OCI-LY1 (cell line): ENCODE measurements around the gene TLE3.

ENCODE experiments used
- H2AFZ ChIP-seq: fragments of 200-600 bp; sonication (generic), shearing (Covaris generic); 2 replicates; pipeline ENCODE4 v1.6.0; 2014; ENCODE audit warnings: antibody characterized with exemption, mild to moderate bottlenecking, low read length
- H3F3A ChIP-seq: fragments of 200-600 bp; sonication (generic), shearing (Covaris generic); 2 replicates; pipeline ENCODE4 v1.6.0; 2014; ENCODE audit warnings: mild to moderate bottlenecking, antibody characterized with exemption, low read length, moderate library complexity; ENCODE audit not compliant: insufficient read depth
- H3K27ac ChIP-seq: fragments of 200-600 bp; sonication (generic); 2 replicates; pipeline ENCODE4 v1.5.1; 2014; ENCODE audit warnings: low read length, mixed run types, mild to moderate bottlenecking, low read depth; ENCODE audit not compliant: poor library complexity, severe bottlenecking
- H3K27me3 ChIP-seq: fragments of 200-600 bp; sonication (generic); 2 replicates; pipeline ENCODE4 v1.6.0; 2014; ENCODE audit warnings: antibody characterized with exemption, mild to moderate bottlenecking, low read length, moderate library complexity; ENCODE audit not compliant: insufficient read depth
- H3K36me3 ChIP-seq: fragments of 200-600 bp; sonication (generic); 2 replicates; pipeline ENCODE4 v1.6.1; 2014; ENCODE audit warnings: mild to moderate bottlenecking, antibody characterized with exemption, low read length, moderate library complexity, mixed read lengths; ENCODE audit not compliant: insufficient read depth
- H3K4me1 ChIP-seq: fragments of 200-600 bp; sonication (generic); 2 replicates; pipeline ENCODE4 v1.5.1; 2014; ENCODE audit warnings: mild to moderate bottlenecking, low read length, moderate library complexity; ENCODE audit not compliant: insufficient read depth, severe bottlenecking
- H3K4me2 ChIP-seq: fragments of 200-600 bp; sonication (generic), shearing (Covaris generic); 2 replicates; pipeline ENCODE4 v1.6.1; 2014; ENCODE audit warnings: low read length
- H3K4me3 ChIP-seq: fragments of 200-600 bp; sonication (generic); 2 replicates; pipeline ENCODE4 v1.5.1; 2014; ENCODE audit warnings: low read length, low read depth, mild to moderate bottlenecking, mixed read lengths; ENCODE audit not compliant: poor library complexity, severe bottlenecking
- H3K79me2 ChIP-seq: fragments of 200-600 bp; shearing (Covaris generic); 2 replicates; pipeline ENCODE4 v1.6.1; 2016; ENCODE audit warnings: mixed run types, low read length, mixed read lengths; ENCODE audit not compliant: insufficient read depth
- H3K9ac ChIP-seq: fragments of 200-600 bp; sonication (generic), shearing (Covaris generic); 2 replicates; pipeline ENCODE4 v1.6.1; 2014; ENCODE audit warnings: mild to moderate bottlenecking, low read length, mixed read lengths
- H3K9me2 ChIP-seq: fragments of 200-600 bp; sonication (generic), shearing (Covaris generic); 2 replicates; pipeline ENCODE4 v1.6.1; 2014; ENCODE audit warnings: low read depth, mild to moderate bottlenecking, low read length, mixed read lengths
- H3K9me3 ChIP-seq: fragments of 200-600 bp; shearing (Covaris generic); 2 replicates; pipeline ENCODE4 v1.6.1; 2014; ENCODE audit warnings: low read length, mixed read lengths
- H4K20me1 ChIP-seq: fragments of 200-600 bp; sonication (generic), shearing (Covaris generic); 2 replicates; pipeline ENCODE4 v1.6.0; 2016; ENCODE audit warnings: mild to moderate bottlenecking, low read length; ENCODE audit not compliant: insufficient read depth
- EZH2 ChIP-seq: fragments of 200-600 bp; sonication (generic), shearing (Covaris generic); IDR thresholded peaks from 2 replicates; pipeline ENCODE4 v1.8.0; 2017; ENCODE audit warnings: borderline replicate concordance, mixed run types, mild to moderate bottlenecking, antibody characterized with exemption, low read length, moderate library complexity, mixed read lengths
- TF ChIP-seq, protein P1 (sequence below): fragments of 200-600 bp; sonication (generic), shearing (Covaris generic); IDR thresholded peaks from 2 replicates; pipeline ENCODE4 v1.5.1; 2017; ENCODE audit warnings: mild to moderate bottlenecking, antibody characterized with exemption, low read length, moderate library complexity, mixed read lengths

TLE3 gene

DNA sequence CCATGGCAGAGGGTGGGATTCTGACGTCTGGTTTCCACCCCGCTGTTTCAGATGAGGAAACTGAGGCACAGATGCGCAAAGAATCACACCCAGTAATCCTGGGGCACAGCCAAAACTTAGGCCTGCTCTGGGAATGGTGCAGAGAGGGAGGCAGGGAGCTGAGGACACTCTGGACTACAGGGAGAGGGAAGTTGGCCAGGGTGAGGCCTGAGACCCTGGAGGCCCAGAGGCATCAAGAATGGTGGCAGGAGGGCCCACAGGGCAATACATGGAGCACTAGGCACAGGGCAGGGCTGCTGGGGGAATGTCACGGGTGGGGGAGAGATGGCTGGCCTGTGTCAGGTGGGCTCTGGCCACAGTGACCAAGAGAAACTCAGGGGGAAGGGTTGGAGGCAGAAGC, 63.6 kb downstream of the TLE3 start:
- H3K9me2 ChIP-seq: no peaks in the 10 kb centered on the region
- TF ChIP-seq, protein P1, sequence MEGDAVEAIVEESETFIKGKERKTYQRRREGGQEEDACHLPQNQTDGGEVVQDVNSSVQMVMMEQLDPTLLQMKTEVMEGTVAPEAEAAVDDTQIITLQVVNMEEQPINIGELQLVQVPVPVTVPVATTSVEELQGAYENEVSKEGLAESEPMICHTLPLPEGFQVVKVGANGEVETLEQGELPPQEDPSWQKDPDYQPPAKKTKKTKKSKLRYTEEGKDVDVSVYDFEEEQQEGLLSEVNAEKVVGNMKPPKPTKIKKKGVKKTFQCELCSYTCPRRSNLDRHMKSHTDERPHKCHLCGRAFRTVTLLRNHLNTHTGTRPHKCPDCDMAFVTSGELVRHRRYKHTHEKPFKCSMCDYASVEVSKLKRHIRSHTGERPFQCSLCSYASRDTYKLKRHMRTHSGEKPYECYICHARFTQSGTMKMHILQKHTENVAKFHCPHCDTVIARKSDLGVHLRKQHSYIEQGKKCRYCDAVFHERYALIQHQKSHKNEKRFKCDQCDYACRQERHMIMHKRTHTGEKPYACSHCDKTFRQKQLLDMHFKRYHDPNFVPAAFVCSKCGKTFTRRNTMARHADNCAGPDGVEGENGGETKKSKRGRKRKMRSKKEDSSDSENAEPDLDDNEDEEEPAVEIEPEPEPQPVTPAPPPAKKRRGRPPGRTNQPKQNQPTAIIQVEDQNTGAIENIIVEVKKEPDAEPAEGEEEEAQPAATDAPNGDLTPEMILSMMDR: no peak
- no peak for TF ChIP-seq EZH2
- no peaks in the 10 kb centered on the region for H3K9me3 ChIP-seq
- no peaks in the 10 kb centered on the region for H3K36me3 ChIP-seq
- H3K4me1 ChIP-seq: peaks cover 33% of the 10 kb centered on the region
- no peak overlapping the region for H3K4me3 ChIP-seq
- no peak overlapping the region for H2AFZ ChIP-seq
- no peaks in the 10 kb centered on the region for H3K79me2 ChIP-seq
- H3K4me2 ChIP-seq: no peak overlapping the region
- H4K20me1 ChIP-seq: no peaks in the 10 kb centered on the region
- H3K9ac ChIP-seq: no peak overlapping the region
- H3K27me3 ChIP-seq: 0 out of 2 replicates have a peak, but pooled peaks cover 6% of the 10 kb centered on the region
- H3K27ac ChIP-seq: no peak overlapping the region
- no peaks in the 10 kb centered on the region for H3F3A ChIP-seq

GRCh38 chr15:70033529-70034140, 64.1 kb downstream of the TLE3 start:
- no peaks in the 10 kb centered on the region for H3K36me3 ChIP-seq

DNA sequence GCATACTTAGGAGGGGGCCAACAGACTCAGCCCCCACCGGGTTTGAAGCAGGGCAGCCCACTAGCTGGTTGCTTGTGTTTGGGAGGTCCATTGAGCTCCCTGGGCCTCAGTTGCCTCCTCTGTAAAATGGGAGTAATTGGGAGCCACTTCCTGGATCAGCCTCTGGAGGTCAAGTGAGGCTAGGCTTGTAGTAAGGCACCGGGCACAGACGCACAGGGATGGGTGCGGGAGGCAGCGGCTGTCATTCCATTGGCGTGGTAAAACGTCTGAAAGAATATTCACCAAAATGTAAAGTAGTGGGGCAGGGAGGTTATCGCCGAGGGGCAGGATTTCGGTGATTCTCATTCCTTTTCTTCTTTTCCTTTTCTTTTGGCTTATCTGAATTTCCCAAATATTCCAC, 64.6 kb downstream of the TLE3 start:
- Histone ChIP-seq H3K9me2 (no peaks in the 10 kb centered on the region), H3K4me2 (no peak overlapping the region), H4K20me1 (no peaks in the 10 kb centered on the region), H3K4me3 (no peak overlapping the region), H3K27ac (no peak overlapping the region), H3K9ac (no peak overlapping the region), H3K9me3 (no peaks in the 10 kb centered on the region), H2AFZ (no peak overlapping the region), H3F3A (no peaks in the 10 kb centered on the region), H3K36me3 (no peaks in the 10 kb centered on the region), H3K27me3 (0 out of 2 replicates have a peak, but pooled peaks cover 6% of the 10 kb centered on the region), H3K4me1 (peaks cover 33% of the 10 kb centered on the region), H3K79me2 (no peaks in the 10 kb centered on the region)
- TF ChIP-seq, protein P1: no peak
- no peak for TF ChIP-seq EZH2

More at GRCh38 chr15:70033529-70034140, 64.1 kb downstream of the TLE3 start:
- peaks cover 33% of the 10 kb centered on the region for H3K4me1 ChIP-seq
- 0 out of 2 replicates have a peak, but pooled peaks cover 6% of the 10 kb centered on the region for H3K27me3 ChIP-seq
- no peak overlapping the region for H2AFZ ChIP-seq
- no peaks in the 10 kb centered on the region for H4K20me1 ChIP-seq
- TF ChIP-seq EZH2: no peak
- TF ChIP-seq, protein P1: no peak
- H3K9me3 ChIP-seq: no peaks in the 10 kb centered on the region
- H3K4me3 ChIP-seq: no peak overlapping the region
- no peaks in the 10 kb centered on the region for H3K79me2 ChIP-seq
- H3K27ac ChIP-seq: no peak overlapping the region
- no peak overlapping the region for H3K9ac ChIP-seq
- no peaks in the 10 kb centered on the region for H3K9me2 ChIP-seq
- no peaks in the 10 kb centered on the region for H3F3A ChIP-seq
- H3K4me2 ChIP-seq: no peak overlapping the region
